HG02943 (cell line): Measurements from ENCODE around the gene BUB1.
"Not testable (repeated sequence)": the region's sequence is repeated elsewhere in the genome, so short reads cannot be mapped to it uniquely, and the experiment has no call there.

Experiments
- ATAC-seq: cut with Tn5 transposase; IDR thresholded peaks from one replicate; pipeline ENCODE4 v1.9.1; 2021; ENCODE audit warnings: mild to moderate bottlenecking, low read depth, moderate library complexity; ENCODE audit not compliant: unreplicated experiment

Gene BUB1

GRCh38 chr2:110660558-110660957, 17.3 kb downstream of the BUB1 start:
- no peak for ATAC-seq

DNA sequence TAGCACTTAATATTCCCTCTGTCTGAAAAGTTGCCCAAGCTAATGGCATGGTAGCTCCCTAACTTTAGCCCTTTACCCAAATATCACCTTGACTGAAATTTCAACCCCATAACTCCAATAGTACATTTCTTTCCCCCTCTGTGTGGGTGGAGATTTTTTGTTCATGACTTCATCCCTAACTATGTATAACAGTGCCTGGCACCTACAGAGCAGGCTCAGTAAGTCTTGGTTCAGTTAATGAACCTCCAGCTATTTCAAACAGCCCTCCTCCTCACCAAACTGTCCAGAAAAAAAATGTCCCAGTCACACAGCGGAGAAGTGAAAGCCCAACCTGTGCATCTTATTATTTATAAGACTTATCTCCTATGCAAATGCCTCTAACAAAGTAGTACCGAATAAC, 18.6 kb downstream of the BUB1 start:
- no peak for ATAC-seq

- ATAC-seq = no peak
Observed at GRCh38 chr2:110657724-110658305, 20.0 kb downstream of the BUB1 start.

DNA sequence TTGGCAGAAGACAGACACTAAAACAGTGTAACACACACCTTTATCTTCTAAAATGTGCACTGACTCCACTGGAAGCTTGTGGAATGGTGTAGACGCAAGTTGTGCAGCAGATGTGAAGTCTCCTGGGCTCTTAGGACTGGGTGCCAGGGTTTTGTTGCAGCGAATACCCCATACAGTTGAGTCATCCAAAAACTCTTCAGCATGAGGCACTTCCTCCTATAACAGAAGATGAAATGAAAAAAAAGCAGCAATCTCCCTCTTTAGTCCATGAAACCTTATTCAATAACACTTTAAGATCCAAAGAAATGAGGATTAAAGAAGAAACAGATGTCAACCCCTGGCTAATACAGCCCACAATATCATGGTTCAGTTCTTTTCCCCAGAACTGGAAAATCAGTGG, 22.2 kb downstream of the BUB1 start:
- no peak for ATAC-seq

- no peak for ATAC-seq
Observed at GRCh38 chr2:110653861-110654260, 24.0 kb downstream of the BUB1 start.

- ATAC-seq = no peak
Observed at GRCh38 chr2:110650346-110650745, 27.5 kb downstream of the BUB1 start.

GRCh38 chr2:110647777-110648176, 30.1 kb downstream of the BUB1 start:
- no peak for ATAC-seq

DNA sequence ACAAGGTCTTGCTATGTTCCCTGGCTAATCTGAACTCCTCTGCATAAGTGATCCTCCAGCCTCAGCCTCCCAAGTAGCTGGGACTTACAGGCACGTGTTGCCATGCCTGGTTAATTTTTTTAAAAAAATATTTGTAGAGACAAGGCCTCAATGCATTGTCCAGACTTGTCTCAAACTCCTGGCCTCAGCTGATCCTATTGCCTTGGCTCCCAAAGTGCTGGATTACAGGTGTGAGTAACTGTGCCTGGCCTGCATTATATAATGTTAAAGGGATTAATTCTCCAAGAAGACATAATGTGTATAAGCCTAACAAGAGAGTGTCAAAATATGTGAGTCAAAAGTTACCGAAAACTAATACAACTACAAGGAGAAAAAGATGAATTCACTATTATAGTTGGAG, 32.2 kb downstream of the BUB1 start:
- no peak for ATAC-seq

GRCh38 chr2:110644357-110644756, 33.5 kb downstream of the BUB1 start:
- no peak for ATAC-seq

DNA sequence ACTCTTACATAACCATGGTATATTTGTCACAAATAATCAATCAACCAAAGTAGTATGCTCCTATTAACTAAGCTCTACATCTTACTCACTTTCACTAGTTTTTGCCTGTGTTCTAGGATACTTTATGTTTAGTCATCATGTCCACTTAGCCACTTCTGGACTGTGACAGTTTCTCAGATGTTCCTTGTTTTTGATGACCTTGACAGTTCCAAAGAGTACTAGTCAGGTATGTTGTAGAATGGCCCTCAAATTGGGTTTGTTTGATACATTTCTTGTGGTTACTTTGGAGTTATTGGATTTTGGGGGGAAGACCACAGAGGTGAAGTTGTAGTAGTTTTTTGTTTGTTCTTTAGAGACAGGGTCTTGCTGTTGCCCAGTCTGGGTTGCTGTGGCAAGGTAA, 35.5 kb downstream of the BUB1 start:
- no peak for ATAC-seq

DNA sequence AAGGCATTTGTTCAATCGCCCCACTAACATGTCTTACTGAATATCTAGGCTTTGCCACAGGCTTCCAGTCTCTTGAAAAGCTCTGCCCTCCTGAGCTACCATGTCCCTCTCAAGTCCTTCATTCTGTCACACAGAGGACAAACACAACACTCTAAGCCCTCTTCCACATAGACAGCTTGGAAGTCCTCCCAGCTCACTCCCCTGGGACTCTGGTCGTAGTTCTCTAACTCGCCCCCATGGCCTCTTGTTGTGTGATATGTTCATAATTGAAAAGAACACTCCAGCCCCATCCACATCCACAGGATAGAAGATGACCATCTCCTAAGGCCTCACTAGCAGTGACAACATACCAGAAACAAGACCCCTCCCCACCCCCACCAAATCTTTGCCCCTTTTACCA, 37.9 kb downstream of the BUB1 start:
- no peak for ATAC-seq

DNA sequence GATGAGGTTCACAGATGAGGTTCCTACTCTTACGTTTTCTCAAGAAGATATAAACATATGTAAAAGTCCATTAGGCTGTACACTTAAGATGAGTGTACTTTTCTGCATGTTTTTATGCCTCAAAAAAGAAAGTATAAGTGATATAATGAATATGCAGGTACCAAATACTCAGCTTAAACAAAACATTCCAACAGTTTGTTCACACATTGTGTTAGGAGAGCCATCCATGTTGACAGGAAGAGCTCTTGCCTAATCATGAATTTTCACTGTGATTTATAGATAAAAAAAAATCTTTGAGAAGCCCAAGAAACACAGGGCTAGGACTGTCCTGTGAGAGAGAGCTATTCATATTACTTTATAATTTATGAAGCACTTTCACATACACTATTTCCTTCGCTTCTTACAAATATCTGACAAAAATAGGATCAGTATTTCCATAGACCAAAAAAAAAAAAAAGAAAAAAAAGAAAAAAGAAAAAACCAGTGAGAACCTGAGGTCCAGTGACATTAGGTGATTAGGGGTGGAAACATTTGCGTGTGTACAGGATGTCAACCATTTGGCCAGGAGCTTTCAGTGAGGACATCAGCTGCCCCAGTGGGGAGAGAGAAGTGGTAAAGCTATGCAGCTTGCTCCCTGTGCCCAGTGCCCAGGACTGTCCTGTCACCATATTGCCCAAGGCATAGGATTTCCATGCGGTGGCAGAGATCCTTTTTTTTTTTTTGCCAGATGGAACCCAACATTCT, 38.7 kb downstream of the BUB1 start:
- no peak for ATAC-seq

DNA sequence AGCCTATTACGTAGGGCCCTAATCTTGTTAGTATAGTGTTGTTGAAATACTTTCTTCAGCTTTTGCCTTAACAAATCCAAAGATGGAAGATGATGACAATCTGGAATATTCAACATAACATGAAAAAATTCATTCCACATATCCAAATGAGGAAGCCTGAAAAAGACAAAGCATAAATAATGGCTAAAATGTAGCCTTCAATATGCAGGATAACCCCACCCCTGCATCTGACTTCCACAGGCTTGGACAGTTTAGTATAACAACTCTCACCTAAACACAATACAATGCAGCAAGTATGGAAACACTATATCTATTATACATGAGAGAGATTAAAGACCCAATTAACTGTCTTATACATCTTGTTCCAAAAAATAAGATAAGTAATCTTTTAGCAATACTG, 39.9 kb downstream of the BUB1 start:
- no peak for ATAC-seq

- no peak for ATAC-seq
Observed at GRCh38 chr2:110637093-110637492, 40.8 kb downstream of the BUB1 start.

DNA sequence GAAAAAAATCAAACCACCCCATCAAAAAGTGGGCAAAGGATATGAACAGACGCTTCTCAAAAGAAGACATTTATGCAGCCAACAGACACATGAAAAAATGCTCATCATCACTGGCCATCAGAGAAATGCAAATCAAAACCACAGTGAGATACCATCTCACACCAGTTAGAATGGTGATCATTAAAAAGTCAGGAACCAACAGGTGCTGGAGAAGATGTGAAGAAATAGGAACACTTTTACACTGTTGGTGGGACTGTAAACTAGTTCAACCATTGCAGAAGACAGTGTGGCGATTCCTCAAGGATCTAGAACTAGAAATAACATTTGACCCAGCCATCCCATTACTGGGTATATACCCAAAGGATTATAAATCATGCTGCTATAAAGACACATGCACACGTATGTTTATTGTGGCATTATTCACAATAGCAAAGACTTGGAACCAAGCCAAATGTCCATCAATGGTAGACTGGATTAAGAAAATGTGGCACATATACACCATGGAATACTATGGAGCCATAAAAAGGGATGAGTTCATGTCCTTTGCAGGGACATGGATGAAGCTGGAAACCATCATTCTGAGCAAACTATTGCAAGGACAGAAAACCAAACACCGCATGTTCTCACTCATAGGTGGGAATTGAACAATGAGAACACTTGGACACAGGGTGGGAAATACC, 41.8 kb downstream of the BUB1 start:
- not testable (repeated sequence) for ATAC-seq

GRCh38 chr2:110627348-110627747, 50.5 kb downstream of the BUB1 start:
- ATAC-seq = not testable (repeated sequence)

GRCh38 chr2:110619326-110619939, 58.4 kb downstream of the BUB1 start:
- not testable (repeated sequence) for ATAC-seq

DNA sequence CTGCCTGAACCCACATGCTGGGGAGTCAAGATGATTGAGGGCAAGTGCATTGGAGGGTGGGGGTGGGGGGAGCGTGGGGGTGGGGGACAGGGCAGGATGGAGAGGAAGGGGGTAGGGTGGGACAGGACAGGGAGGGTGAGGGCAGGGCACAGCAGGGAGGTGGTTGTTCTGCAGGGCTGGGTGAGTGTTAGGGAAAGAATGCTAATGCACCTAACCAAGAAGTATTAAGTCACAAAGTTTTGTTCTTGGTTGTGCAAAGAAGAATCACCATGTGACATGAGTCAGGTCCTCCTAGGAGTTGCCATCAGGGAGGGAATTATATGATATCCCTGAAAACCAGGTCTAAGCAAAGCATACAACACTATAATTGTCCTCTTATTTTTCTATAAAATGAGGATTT, 63.9 kb downstream of the BUB1 start:
- not testable (repeated sequence) for ATAC-seq

DNA sequence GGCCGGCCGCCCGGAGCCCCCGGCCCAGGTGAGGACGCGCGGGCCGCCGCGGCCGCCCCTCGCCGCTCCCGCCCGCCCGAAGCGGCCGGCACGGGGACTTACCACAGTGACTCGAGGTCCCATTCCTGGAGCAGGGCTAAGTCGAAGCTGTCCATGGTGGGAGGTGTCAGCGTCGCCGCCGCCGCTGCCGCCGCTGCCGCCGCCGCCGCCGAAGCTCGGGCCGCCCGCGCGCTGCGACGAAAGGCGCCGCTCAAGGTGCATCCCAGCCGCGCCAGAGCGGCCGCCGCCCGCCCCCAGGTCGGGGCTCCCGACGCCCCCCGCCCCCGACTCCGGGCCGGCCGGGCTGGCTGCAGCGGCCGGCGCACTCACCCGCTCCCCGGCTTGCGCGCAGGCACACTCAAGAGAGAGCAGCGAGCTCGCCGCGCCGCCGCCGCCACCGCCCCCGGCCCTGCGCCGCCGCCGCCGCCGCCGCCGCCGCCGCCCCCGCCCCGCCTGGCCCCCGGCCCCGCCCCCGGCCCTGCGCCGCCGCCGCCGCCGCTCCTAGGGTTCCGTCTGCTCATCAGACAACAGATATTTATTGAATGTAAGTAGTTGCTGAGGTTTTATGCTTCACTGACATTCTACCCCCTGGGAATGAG, 67.1 kb downstream of the BUB1 start:
- not testable (repeated sequence) for ATAC-seq

DNA sequence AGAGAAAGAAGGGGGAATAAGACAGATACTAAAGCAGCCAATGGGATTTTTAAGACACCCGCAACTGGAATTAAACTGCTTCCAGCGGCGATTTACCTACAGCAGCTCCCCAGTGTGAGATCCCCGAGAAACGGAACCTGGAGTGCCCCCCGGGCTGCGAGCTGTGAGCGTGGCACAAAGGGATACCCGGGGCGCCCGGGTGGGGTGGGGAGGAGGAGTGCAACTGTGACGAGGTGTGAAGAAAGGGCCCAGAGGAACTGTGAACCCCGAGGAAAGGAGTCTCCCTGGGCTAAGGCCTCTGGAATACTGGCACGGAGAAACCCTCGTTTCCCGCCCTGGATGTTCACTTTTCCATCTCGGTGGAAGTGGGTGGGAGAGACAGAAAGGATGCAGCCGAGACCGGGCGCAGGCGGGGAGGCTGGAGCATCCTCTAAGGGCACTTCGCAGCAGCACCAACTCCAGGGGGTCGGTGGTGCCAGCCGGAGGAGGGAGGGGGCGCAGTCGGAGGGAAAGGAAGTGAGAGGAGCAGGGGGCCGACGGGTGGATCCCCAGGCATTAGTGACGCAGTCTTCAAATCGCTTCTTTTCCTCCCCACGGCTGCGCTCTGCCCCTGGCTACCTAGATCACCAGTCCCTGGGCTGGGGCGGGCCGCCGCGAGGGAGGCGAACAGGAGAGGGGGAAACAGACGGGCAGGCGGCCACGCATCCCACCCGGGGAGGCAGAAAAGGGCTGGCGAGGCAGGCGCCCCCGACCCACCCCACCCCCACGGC, 67.8 kb downstream of the BUB1 start:
- ATAC-seq = not testable (repeated sequence)
